A549 (cell line): Measurements from ENCODE around the gene TUBA8.
"Not testable (repeated sequence)": the region's sequence is repeated elsewhere in the genome, so short reads cannot be mapped to it uniquely, and the experiment has no call there.

Experiments used
- BCL3 ChIP-seq: fragments of >200 bp; sonication (Bioruptor Twin); formaldehyde crosslinking; IDR thresholded peaks from 3 replicates; pipeline ENCODE4 v1.6.1; 2016
- CTCF ChIP-seq: fragments of >200 bp; sonication (Bioruptor Twin); formaldehyde crosslinking; IDR thresholded peaks from 3 replicates; pipeline ENCODE4 v1.5.1; 2016
- EP300 ChIP-seq, 2 experiments: fragments of >200 bp; sonication (Bioruptor Twin); formaldehyde crosslinking; IDR thresholded peaks; 2 replicates in 1 of 2; 3 replicates in 1 of 2; pipeline ENCODE4 v1.6.1; 2016 to 2017
- HDAC2 ChIP-seq: fragments of 200-600 bp; sonication (generic); IDR thresholded peaks from 2 replicates; pipeline ENCODE4 v1.6.1; 2016
- JUN ChIP-seq, 2 experiments: fragments of >200 bp; sonication (Bioruptor Twin); formaldehyde crosslinking; IDR thresholded peaks; 2 replicates in 1 of 2; 3 replicates in 1 of 2; pipeline ENCODE4 v1.6.1; 2016 to 2017
- MAX ChIP-seq: IDR thresholded peaks from 2 replicates; pipeline ENCODE4 v1.6.1; 2012
- NR3C1 ChIP-seq: fragments of >200 bp; sonication (Bioruptor Twin); formaldehyde crosslinking; IDR thresholded peaks from 3 replicates; pipeline ENCODE4 v1.6.1; 2017
- RAD21 ChIP-seq, 2 experiments: fragments of >200 bp in 1 of 2; sonication (Bioruptor Twin) in 1 of 2; formaldehyde crosslinking in 1 of 2; IDR thresholded peaks in 1 of 2; conservative IDR thresholded peaks in 1 of 2; 2 replicates in 1 of 2; 3 replicates in 1 of 2; pipeline ENCODE4 v1.6.1; 2012 to 2018; ENCODE audit warnings: inconsistent platforms in 1 of 2
- REST ChIP-seq: fragments of 200-600 bp; sonication (generic); IDR thresholded peaks from 2 replicates; pipeline ENCODE4 v1.6.1; 2016; ENCODE audit warnings: antibody characterized with exemption, mild to moderate bottlenecking, moderate library complexity
- TP53 ChIP-seq: fragments of 250-450 bp; sonication (Bioruptor Pico); IDR thresholded peaks from 2 replicates; pipeline ENCODE4 v1.5.0; 2021; ENCODE audit warnings: mild to moderate bottlenecking, moderate library complexity
- USF2 ChIP-seq: fragments of 450-650 bp; IDR thresholded peaks from 2 replicates; pipeline ENCODE4 v1.6.1; 2014; ENCODE audit warnings: antibody characterized with exemption
- TF ChIP-seq, protein P1 (sequence below): IDR thresholded peaks from 2 replicates; pipeline ENCODE4 v1.6.1; 2012
- TF ChIP-seq, protein P2 (sequence below): fragments of 250-450 bp; sonication (Bioruptor Pico); IDR thresholded peaks from 2 replicates; pipeline ENCODE4 v1.5.0; 2021; ENCODE audit warnings: mild to moderate bottlenecking, moderate library complexity, borderline replicate concordance

GRCh38 chr22:18141004-18141403 lies 30.4 kb downstream of the TUBA8 start:
- not testable (repeated sequence) for TF ChIP-seq MAX; CTCF; JUN (IDR thresholded peaks at IDR 0.05); EP300 (IDR thresholded peaks at IDR 0.05); TP53 (CRISPR knock-in tag); USF2; HDAC2; BCL3; RAD21 (conservative IDR thresholded peaks at IDR 0.05 in 1 of 2, IDR thresholded peaks at IDR 0.05 in 1 of 2); REST; NR3C1
- TF ChIP-seq, protein P1, sequence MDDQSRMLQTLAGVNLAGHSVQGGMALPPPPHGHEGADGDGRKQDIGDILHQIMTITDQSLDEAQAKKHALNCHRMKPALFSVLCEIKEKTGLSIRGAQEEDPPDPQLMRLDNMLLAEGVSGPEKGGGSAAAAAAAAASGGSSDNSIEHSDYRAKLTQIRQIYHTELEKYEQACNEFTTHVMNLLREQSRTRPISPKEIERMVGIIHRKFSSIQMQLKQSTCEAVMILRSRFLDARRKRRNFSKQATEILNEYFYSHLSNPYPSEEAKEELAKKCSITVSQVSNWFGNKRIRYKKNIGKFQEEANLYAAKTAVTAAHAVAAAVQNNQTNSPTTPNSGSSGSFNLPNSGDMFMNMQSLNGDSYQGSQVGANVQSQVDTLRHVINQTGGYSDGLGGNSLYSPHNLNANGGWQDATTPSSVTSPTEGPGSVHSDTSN: not testable (repeated sequence)
- TF ChIP-seq, protein P2, sequence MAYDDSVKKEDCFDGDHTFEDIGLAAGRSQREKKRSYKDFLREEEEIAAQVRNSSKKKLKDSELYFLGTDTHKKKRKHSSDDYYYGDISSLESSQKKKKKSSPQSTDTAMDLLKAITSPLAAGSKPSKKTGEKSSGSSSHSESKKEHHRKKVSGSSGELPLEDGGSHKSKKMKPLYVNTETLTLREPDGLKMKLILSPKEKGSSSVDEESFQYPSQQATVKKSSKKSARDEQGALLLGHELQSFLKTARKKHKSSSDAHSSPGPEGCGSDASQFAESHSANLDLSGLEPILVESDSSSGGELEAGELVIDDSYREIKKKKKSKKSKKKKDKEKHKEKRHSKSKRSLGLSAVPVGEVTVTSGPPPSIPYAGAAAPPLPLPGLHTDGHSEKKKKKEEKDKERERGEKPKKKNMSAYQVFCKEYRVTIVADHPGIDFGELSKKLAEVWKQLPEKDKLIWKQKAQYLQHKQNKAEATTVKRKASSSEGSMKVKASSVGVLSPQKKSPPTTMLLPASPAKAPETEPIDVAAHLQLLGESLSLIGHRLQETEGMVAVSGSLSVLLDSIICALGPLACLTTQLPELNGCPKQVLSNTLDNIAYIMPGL (CRISPR knock-in tag): not testable (repeated sequence)
